PC-9 (cell line): ENCODE results near the gene DENND2A. TPM values are rescaled to one million over a fixed set of nuclear protein-coding genes. Genes with fewer than 3 reads are reported as not detected.

ENCODE experiments used
- BruUV-seq: library from RNA; stranded (reverse); fragments of 400-500 nt; replicated peaks from 2 replicates; lab custom pipeline; 2021; lab: Mats Ljungman, UMichigan
- CTCF ChIA-PET: fragments of 300-600 bp; sonication (Branson Sonifier 250); formaldehyde crosslinking; loops from one replicate; lab custom pipeline; 2022; ENCODE audit warnings: antibody characterized with exemption; lab: Charles Lee
- POLR2A ChIA-PET: fragments of 300-600 bp; sonication (Branson Sonifier 250); formaldehyde crosslinking; loops from one replicate; lab custom pipeline; 2022; ENCODE audit warnings: antibody characterized with exemption; ENCODE audit not compliant: unreplicated experiment; lab: Charles Lee
- DNase-seq, 2 experiments: peaks; one replicate each; pipeline versions ENCODE4 v3.0.0 to v3.0.0-alpha.2; 2015 to 2022; ENCODE audit warnings: mixed read lengths in 1 of 2
- H2AFZ ChIP-seq: fragments of 200-600 bp; sonication (generic); 2 replicates; pipeline ENCODE4 v1.8.1; 2017; ENCODE audit warnings: antibody characterized with exemption
- H3F3A ChIP-seq: fragments of 200-600 bp; sonication (generic); 2 replicates; pipeline ENCODE4 v1.8.1; 2017; ENCODE audit warnings: antibody characterized with exemption, mild to moderate bottlenecking, low read depth; ENCODE audit not compliant: insufficient read depth
- H3K27ac ChIP-seq: fragments of 200-600 bp; sonication (generic); 2 replicates; pipeline ENCODE4 v1.6.1; 2016; ENCODE audit warnings: mixed run types
- H3K27me3 ChIP-seq: fragments of 200-600 bp; sonication (generic); 2 replicates; pipeline ENCODE4 v1.6.1; 2016; ENCODE audit warnings: low read depth, mixed run types; ENCODE audit not compliant: insufficient read depth
- H3K36me3 ChIP-seq: fragments of 200-600 bp; sonication (generic); 2 replicates; pipeline ENCODE4 v1.6.1; 2016; ENCODE audit warnings: low read depth, mixed run types
- H3K4me1 ChIP-seq: fragments of 200-600 bp; sonication (generic); replicated peaks from 2 replicates; pipeline ENCODE4 v1.6.1; 2016; ENCODE audit warnings: mixed run types; ENCODE audit not compliant: insufficient read depth
- H3K4me2 ChIP-seq: fragments of 200-600 bp; sonication (generic); 2 replicates; pipeline ENCODE4 v1.6.1; 2017; ENCODE audit warnings: mixed run types
- H3K4me3 ChIP-seq: fragments of 200-600 bp; sonication (generic); 2 replicates; pipeline ENCODE4 v1.6.1; 2016; ENCODE audit warnings: mixed run types
- H3K79me2 ChIP-seq: fragments of 200-600 bp; sonication (generic); 2 replicates; pipeline ENCODE4 v1.6.1; 2017; ENCODE audit warnings: low read depth, mixed run types
- H3K9me2 ChIP-seq: fragments of 200-600 bp; sonication (generic); 2 replicates; pipeline ENCODE4 v1.8.1; 2017; ENCODE audit warnings: mild to moderate bottlenecking; ENCODE audit not compliant: insufficient read depth
- H3K9me3 ChIP-seq: fragments of 200-600 bp; sonication (generic); 2 replicates; pipeline ENCODE4 v1.8.1; 2016; ENCODE audit warnings: low read depth; ENCODE audit not compliant: insufficient read depth
- H4K20me1 ChIP-seq: fragments of 200-600 bp; sonication (generic); 2 replicates; pipeline ENCODE4 v1.8.1; 2017; ENCODE audit not compliant: insufficient read depth
- EZH2 ChIP-seq: fragments of 200-600 bp; sonication (generic); IDR thresholded peaks from 2 replicates; pipeline ENCODE4 v1.8.0; 2017; ENCODE audit warnings: antibody characterized with exemption, low read depth
- intact Hi-C: fragments of 100-400 bp; cut with micrococcal nuclease; formaldehyde crosslinking; loops from one replicate; pipeline ENCODE4 v1.10.0; 2022; ENCODE audit not compliant: unreplicated experiment
- total RNA-seq: library from RNA; stranded (reverse); gene quantifications from 2 replicates; pipeline ENCODE4 v1.2.3, GENCODE V29; 2021
- TF ChIP-seq, protein P1 (sequence below): fragments of 200-600 bp; sonication (generic); conservative IDR thresholded peaks from 2 replicates; pipeline ENCODE4 v1.6.1; 2017; ENCODE audit warnings: mixed run types, antibody characterized with exemption, mild to moderate bottlenecking, moderate library complexity

Gene DENND2A
- total RNA-seq, 1 experiment from 2014 or later, result 4.2 TPM

DNA sequence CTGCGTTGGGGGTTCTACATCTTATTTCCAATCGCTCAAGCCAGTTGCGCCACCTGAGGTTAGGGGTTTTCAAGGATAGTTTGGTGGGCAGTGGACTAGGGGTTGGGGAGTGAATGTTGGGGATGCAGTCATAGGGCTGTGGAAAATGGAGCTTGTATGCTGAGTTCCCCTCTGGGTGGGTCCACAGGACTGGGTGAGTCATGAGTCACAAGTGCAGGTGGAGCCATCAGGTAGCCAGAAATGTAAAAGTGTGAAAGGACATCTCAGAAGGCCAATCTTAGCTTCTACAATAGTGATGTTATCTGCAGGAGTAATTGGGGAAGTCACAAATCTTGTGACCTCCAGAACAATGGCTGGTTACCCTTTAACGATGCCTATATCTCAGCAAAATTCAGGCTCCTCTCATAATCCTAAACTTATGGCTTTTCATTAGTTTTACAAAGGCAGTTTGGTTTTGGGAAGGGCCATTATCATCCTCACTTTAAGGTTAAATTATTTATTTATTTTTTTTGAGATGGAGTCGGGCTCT, 143.3 kb downstream of the DENND2A start:
- Histone ChIP-seq H3K4me2 (no peak overlapping the region), H3F3A (peaks cover 11% of the 10 kb centered on the region; the same call in 1 of the 2 replicates), H3K9me2 (no peaks in the 10 kb centered on the region), H3K27ac (no peak overlapping the region), H2AFZ (no peak overlapping the region), H3K4me3 (no peak overlapping the region), H4K20me1 (no peaks in the 10 kb centered on the region), H3K79me2 (no peaks in the 10 kb centered on the region), H3K27me3 (no peaks in the 10 kb centered on the region), H3K36me3 (no peaks in the 10 kb centered on the region), H3K4me1 (peaks cover 4% of the 10 kb centered on the region; the same call in 1 of the 2 replicates), H3K9me3 (no peaks in the 10 kb centered on the region)
- ChIA-PET POLR2A (no interaction called here), CTCF (interaction anchor here (0.6 kb wide), 1 partner anchor 452 kb away, joined by 4 read pairs; no protein-coding TSS in a partner anchor)
- no peak for TF ChIP-seq EZH2
- intact Hi-C loops, result no loop called here
- DNase-seq, result no peak
- no TSS peak for BruUV-seq

DNA sequence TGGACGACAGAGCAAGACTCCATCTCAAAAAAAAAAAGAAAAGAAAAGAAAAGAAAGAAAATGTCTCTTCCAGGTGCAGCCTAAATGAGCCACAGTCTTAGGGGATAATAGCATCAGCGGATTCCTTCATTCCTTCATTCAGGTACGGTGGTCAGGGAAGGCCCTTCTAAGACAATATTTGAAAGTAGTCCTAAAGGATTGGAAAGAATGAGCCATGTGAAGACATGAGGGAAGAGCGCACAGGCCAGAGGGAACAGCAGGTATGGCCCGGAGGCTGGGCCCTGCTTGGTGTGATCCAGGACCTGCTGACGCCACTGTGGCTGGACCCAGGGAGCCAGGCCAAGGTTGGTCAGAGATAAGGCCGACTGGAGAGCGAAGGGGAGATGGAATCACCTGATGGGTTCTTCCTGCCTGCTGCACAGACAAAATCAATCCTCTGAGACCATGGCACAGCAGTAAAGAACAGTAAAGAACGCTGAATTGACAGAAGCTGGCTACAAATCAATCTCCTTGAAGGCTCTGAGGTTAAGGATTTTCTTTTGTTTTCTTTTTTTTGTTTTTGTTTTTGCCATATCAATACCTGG, 145.0 kb downstream of the DENND2A start:
- POLR2A ChIA-PET, result interaction anchor here (0.7 kb wide), 2 partner anchors 14 to 862 kb away, joined by 7 to 9 read pairs; no protein-coding TSS in a partner anchor

DNA sequence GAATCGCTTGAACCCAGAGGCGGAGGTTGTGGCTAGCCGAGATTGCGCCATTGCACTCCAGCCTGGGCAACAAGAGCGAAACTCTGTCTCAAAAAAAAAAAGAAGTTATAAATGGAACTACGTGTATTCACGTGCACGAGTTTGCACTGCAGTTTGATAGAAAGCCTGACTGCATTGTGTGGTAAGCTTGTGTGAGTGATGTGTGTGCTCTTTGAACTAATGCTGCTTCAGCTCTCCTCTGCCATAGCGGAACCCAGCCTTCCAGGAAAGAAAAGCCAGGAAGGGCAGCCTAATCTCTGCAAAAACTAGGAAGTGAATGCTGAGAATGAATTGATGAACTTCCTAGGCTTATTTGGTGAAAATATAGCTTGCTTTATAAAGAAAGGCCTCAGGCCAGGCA, 145.7 kb downstream of the DENND2A start:
- peaks cover 11% of the 10 kb centered on the region; the same call in 1 of the 2 replicates for H3F3A ChIP-seq
- H3K9me3 ChIP-seq, result no peaks in the 10 kb centered on the region
- H3K9me2 ChIP-seq, result no peaks in the 10 kb centered on the region
- H3K27me3 ChIP-seq, result no peaks in the 10 kb centered on the region
- no peak overlapping the region for H3K27ac ChIP-seq
- BruUV-seq, result no TSS peak
- ChIA-PET CTCF (interaction anchor here (0.6 to 0.7 kb wide), 2 partner anchors 13 to 1213 kb away, joined by 3 to 4 read pairs; partner anchors contain the start of gene WEE2), POLR2A (interaction anchor here (0.6 to 0.7 kb wide), 3 partner anchors 14 to 862 kb away, joined by 3 to 9 read pairs (median 7); no protein-coding TSS in a partner anchor)
- TF ChIP-seq EZH2, result no peak
- TF ChIP-seq, protein P1, sequence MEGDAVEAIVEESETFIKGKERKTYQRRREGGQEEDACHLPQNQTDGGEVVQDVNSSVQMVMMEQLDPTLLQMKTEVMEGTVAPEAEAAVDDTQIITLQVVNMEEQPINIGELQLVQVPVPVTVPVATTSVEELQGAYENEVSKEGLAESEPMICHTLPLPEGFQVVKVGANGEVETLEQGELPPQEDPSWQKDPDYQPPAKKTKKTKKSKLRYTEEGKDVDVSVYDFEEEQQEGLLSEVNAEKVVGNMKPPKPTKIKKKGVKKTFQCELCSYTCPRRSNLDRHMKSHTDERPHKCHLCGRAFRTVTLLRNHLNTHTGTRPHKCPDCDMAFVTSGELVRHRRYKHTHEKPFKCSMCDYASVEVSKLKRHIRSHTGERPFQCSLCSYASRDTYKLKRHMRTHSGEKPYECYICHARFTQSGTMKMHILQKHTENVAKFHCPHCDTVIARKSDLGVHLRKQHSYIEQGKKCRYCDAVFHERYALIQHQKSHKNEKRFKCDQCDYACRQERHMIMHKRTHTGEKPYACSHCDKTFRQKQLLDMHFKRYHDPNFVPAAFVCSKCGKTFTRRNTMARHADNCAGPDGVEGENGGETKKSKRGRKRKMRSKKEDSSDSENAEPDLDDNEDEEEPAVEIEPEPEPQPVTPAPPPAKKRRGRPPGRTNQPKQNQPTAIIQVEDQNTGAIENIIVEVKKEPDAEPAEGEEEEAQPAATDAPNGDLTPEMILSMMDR, result no peak
- no peaks in the 10 kb centered on the region for H3K36me3 ChIP-seq
- no peaks in the 10 kb centered on the region for H3K79me2 ChIP-seq
- H2AFZ ChIP-seq, result no peak overlapping the region
- intact Hi-C loops, result no loop called here
- no peaks in the 10 kb centered on the region for H4K20me1 ChIP-seq
- no peak overlapping the region for H3K4me3 ChIP-seq
- DNase-seq, result no peak
- H3K4me1 ChIP-seq, result peaks cover 4% of the 10 kb centered on the region; the same call in 1 of the 2 replicates
- H3K4me2 ChIP-seq, result no peak overlapping the region

More for the DNA sequence above, 145.0 kb downstream of the DENND2A start:
- Histone ChIP-seq H3K9me2 (no peaks in the 10 kb centered on the region), H3K9me3 (no peaks in the 10 kb centered on the region), H2AFZ (no peak overlapping the region), H3K79me2 (no peaks in the 10 kb centered on the region), H4K20me1 (no peaks in the 10 kb centered on the region), H3K27me3 (no peaks in the 10 kb centered on the region), H3F3A (peaks cover 11% of the 10 kb centered on the region; the same call in 1 of the 2 replicates), H3K36me3 (no peaks in the 10 kb centered on the region), H3K4me3 (no peak overlapping the region), H3K27ac (no peak overlapping the region), H3K4me1 (peaks cover 4% of the 10 kb centered on the region; the same call in 1 of the 2 replicates), H3K4me2 (no peak overlapping the region)
- intact Hi-C loops, result no loop called here
- BruUV-seq, result no TSS peak
- TF ChIP-seq EZH2, result no peak
- TF ChIP-seq, protein P1, result no peak
- no peak for DNase-seq
- CTCF ChIA-PET, result interaction anchor here (0.6 kb wide), 1 partner anchor 14 kb away, joined by 3 read pairs; no protein-coding TSS in a partner anchor
